22Rv1 (cell line): ENCODE data around the gene ARAP2.

Experiments used
- ZFX ChIP-seq: fragments of 450-650 bp; IDR thresholded peaks from 2 replicates; pipeline ENCODE4 v1.6.1; 2017; ENCODE audit warnings: antibody characterized with exemption, borderline replicate concordance
- TF ChIP-seq, protein P1 (sequence below): fragments of 450-650 bp; IDR thresholded peaks from 2 replicates; pipeline ENCODE4 v1.5.1; 2017; ENCODE audit warnings: mild to moderate bottlenecking

DNA sequence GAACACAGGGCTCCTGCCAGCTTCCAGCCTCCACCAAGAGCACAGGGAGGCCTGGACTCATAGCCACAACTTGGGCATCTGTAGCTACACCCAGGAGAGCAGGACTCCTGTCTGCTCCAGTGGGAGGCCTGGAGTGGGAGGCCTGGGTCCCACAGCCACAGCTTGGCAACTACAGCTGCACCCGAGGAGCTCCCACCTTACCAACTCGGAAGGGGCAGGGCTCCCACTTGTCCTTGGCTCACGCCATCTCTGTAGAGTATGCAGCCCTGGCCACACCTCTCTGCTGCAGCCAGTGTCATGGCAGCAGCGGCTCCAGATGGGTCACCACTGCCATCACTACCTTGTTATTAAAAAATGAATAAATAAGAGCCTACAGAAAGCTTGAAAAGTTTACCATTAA is 45.5 kb downstream of the ARAP2 start:
- TF ChIP-seq, protein P1, sequence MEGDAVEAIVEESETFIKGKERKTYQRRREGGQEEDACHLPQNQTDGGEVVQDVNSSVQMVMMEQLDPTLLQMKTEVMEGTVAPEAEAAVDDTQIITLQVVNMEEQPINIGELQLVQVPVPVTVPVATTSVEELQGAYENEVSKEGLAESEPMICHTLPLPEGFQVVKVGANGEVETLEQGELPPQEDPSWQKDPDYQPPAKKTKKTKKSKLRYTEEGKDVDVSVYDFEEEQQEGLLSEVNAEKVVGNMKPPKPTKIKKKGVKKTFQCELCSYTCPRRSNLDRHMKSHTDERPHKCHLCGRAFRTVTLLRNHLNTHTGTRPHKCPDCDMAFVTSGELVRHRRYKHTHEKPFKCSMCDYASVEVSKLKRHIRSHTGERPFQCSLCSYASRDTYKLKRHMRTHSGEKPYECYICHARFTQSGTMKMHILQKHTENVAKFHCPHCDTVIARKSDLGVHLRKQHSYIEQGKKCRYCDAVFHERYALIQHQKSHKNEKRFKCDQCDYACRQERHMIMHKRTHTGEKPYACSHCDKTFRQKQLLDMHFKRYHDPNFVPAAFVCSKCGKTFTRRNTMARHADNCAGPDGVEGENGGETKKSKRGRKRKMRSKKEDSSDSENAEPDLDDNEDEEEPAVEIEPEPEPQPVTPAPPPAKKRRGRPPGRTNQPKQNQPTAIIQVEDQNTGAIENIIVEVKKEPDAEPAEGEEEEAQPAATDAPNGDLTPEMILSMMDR, result no peak
- TF ChIP-seq ZFX, result no peak
